HG03045 (cell line): ENCODE results near the gene TTI1.
"Not testable (repeated sequence)": the region's sequence is repeated elsewhere in the genome, so short reads cannot be mapped to it uniquely, and the experiment has no call there.

Source experiments
- ATAC-seq: cut with Tn5 transposase; IDR thresholded peaks from one replicate; pipeline ENCODE4 v1.9.1; 2021; ENCODE audit warnings: mild to moderate bottlenecking, moderate library complexity; ENCODE audit not compliant: unreplicated experiment

TTI1 gene

GRCh38 chr20:38012332-38012731 lies 20.9 kb downstream of the TTI1 start:
- ATAC-seq, result no peak

GRCh38 chr20:38011696-38012095 lies 21.6 kb downstream of the TTI1 start:
- no peak for ATAC-seq

GRCh38 chr20:38009416-38009815 lies 23.8 kb downstream of the TTI1 start:
- ATAC-seq, result not testable (repeated sequence)

GRCh38 chr20:38008233-38008944 lies 24.9 kb downstream of the TTI1 start:
- no peak for ATAC-seq

GRCh38 chr20:38007526-38007925 lies 25.7 kb downstream of the TTI1 start:
- ATAC-seq, result no peak

- no peak for ATAC-seq
Observed at GRCh38 chr20:38005903-38006302, 27.4 kb downstream of the TTI1 start.

GRCh38 chr20:38004416-38004815 lies 28.8 kb downstream of the TTI1 start:
- ATAC-seq, result no peak

- ATAC-seq, result no peak
Observed at GRCh38 chr20:38002422-38002821, 30.8 kb downstream of the TTI1 start.

- ATAC-seq, result no peak
Observed at GRCh38 chr20:38001981-38002380, 31.3 kb downstream of the TTI1 start.

GRCh38 chr20:38001173-38001875 lies 31.9 kb downstream of the TTI1 start:
- ATAC-seq, result no peak

- no peak for ATAC-seq
Observed at GRCh38 chr20:38000293-38000692, 33.0 kb downstream of the TTI1 start.

- ATAC-seq, result no peak
Observed at GRCh38 chr20:37999526-38000263, 33.6 kb downstream of the TTI1 start.

GRCh38 chr20:37997516-37997915 lies 35.7 kb downstream of the TTI1 start:
- no peak for ATAC-seq

- no peak for ATAC-seq
Observed at GRCh38 chr20:37995856-37996605, 37.2 kb downstream of the TTI1 start.

- no peak for ATAC-seq
Observed at GRCh38 chr20:37994512-37994911, 38.7 kb downstream of the TTI1 start.

GRCh38 chr20:37992802-37993409 lies 40.4 kb downstream of the TTI1 start:
- no peak for ATAC-seq

GRCh38 chr20:37991908-37992307 lies 41.3 kb downstream of the TTI1 start:
- ATAC-seq, result no peak

GRCh38 chr20:37991157-37991866 lies 41.9 kb downstream of the TTI1 start:
- ATAC-seq, result no peak

GRCh38 chr20:37990571-37991151 lies 42.6 kb downstream of the TTI1 start:
- ATAC-seq, result peak; percentile 83
